GM23338 (cell line): ENCODE measurements around the gene CTNNA1.

ENCODE experiments used
- POLR2AphosphoS5 ChIP-seq: IDR thresholded peaks from 2 replicates; pipeline ENCODE4 v1.6.1; 2016; ENCODE audit warnings: antibody characterized with exemption, low read depth
- TF ChIP-seq, protein P1 (sequence below), 2 experiments: fragments of 200-600 bp in 1 of 2; sonication (generic) in 1 of 2; conservative IDR thresholded peaks; 2 replicates each; pipeline versions ENCODE4 v1.5.1 to v1.6.1; 2016 to 2017; ENCODE audit warnings: antibody characterized with exemption in 2 of 2, low read depth in 2 of 2, mild to moderate bottlenecking in 2 of 2, moderate library complexity in 1 of 2

GRCh38 chr5:138960145-138960692, 207.0 kb downstream of the CTNNA1 start:
- no peak for TF ChIP-seq POLR2AphosphoS5
- TF ChIP-seq, protein P1, sequence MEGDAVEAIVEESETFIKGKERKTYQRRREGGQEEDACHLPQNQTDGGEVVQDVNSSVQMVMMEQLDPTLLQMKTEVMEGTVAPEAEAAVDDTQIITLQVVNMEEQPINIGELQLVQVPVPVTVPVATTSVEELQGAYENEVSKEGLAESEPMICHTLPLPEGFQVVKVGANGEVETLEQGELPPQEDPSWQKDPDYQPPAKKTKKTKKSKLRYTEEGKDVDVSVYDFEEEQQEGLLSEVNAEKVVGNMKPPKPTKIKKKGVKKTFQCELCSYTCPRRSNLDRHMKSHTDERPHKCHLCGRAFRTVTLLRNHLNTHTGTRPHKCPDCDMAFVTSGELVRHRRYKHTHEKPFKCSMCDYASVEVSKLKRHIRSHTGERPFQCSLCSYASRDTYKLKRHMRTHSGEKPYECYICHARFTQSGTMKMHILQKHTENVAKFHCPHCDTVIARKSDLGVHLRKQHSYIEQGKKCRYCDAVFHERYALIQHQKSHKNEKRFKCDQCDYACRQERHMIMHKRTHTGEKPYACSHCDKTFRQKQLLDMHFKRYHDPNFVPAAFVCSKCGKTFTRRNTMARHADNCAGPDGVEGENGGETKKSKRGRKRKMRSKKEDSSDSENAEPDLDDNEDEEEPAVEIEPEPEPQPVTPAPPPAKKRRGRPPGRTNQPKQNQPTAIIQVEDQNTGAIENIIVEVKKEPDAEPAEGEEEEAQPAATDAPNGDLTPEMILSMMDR (conservative IDR thresholded peaks at IDR 0.05; ENCODE audit: low read depth in 2 of 2), result no peak
